ENCODE data around the gene CDR2.

DNA sequence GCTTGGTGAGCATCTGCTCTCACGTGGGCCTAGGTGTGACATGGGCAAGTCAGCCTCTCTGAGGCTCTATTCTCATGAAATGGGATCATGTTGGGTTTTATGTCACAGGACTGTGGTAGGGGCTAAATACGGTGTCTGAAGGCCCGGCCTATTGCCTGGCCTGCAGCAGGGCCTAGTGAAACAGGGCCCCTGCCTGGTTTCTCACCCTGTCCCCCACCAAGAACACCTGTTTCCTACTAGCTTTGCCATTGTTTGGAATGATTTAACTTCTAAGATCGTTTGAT is 48.1 kb downstream of the CDR2 start:
- TF ChIP-seq, protein P1, sequence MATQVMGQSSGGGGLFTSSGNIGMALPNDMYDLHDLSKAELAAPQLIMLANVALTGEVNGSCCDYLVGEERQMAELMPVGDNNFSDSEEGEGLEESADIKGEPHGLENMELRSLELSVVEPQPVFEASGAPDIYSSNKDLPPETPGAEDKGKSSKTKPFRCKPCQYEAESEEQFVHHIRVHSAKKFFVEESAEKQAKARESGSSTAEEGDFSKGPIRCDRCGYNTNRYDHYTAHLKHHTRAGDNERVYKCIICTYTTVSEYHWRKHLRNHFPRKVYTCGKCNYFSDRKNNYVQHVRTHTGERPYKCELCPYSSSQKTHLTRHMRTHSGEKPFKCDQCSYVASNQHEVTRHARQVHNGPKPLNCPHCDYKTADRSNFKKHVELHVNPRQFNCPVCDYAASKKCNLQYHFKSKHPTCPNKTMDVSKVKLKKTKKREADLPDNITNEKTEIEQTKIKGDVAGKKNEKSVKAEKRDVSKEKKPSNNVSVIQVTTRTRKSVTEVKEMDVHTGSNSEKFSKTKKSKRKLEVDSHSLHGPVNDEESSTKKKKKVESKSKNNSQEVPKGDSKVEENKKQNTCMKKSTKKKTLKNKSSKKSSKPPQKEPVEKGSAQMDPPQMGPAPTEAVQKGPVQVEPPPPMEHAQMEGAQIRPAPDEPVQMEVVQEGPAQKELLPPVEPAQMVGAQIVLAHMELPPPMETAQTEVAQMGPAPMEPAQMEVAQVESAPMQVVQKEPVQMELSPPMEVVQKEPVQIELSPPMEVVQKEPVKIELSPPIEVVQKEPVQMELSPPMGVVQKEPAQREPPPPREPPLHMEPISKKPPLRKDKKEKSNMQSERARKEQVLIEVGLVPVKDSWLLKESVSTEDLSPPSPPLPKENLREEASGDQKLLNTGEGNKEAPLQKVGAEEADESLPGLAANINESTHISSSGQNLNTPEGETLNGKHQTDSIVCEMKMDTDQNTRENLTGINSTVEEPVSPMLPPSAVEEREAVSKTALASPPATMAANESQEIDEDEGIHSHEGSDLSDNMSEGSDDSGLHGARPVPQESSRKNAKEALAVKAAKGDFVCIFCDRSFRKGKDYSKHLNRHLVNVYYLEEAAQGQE (IDR thresholded peaks at IDR 0.05; ENCODE audit: insufficient replicate concordance, low read depth), result no peak
- TF ChIP-seq CTCF (IDR thresholded peaks at IDR 0.05; ENCODE audit: insufficient read depth, low read length) (no peak), POLR2AphosphoS5 (IDR thresholded peaks at IDR 0.05; ENCODE audit: low read depth) (no peak)
